IPS DF 4.7 (cell line): Measurements from ENCODE around the gene LCP2.

ENCODE experiments used
- DNase-seq: peaks from one replicate; pipeline ENCODE4 v3.0.0-alpha.2; 2013; ENCODE audit warnings: low spot score; ENCODE audit errors: extremely low read depth

Gene LCP2

DNA sequence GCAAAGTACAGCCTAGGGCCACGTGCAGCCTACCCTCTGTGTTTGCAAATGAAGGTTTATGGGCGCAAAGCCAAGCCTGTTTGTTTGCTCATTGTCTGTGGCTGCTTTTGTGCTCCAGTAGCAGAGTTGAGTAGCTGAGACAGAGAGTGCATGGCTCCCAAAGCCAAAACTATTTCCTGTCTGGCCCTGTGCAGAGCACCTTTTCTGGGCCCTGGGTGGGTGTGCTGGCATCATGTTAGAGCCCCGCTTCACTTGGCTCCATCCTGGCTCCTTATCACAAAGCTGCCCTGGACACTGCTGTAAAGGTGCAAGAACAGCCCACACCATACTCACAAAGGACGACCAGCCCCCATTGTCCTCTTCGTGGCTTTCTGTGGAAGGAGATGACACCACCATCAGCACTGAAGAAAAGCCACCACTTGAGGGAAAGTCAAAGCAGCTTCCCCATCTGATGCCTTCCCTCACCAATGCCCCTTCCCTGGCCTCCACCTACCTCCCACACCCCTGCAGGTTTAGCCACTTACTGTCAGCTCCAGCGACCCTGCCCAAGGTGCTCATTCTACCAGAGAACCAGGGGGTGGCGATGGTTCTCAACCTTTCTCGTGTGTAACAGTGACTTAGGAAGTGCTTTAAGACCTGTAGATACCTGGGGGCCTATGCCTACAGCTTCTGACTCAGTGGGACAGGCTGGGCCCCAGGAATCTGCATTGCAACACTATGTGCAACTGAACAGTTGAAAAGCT is 23.4 kb downstream of the LCP2 start:
- DNase-seq, result no peak

- DNase-seq, result no peak
Observed at GRCh38 chr5:170270293-170271069, 27.1 kb downstream of the LCP2 start.

DNA sequence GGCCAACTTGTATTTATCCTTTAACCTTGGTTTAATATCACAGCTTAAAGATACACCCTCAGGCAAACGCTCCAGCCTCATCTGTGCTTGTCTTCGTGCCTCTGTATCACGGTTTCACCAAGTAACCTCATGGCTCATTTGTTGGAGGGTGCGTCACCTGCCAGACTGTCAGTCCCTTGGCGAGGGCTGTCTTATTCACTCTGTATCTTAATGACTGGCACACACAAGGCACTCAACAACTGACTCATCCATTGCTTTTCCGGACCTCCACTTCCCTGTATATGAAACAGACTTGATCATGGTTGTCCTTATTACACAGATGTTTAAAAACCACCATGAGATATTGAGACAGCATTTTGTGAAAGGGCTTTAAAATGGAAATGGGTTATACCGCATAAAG is 28.0 kb downstream of the LCP2 start:
- no peak for DNase-seq

DNA sequence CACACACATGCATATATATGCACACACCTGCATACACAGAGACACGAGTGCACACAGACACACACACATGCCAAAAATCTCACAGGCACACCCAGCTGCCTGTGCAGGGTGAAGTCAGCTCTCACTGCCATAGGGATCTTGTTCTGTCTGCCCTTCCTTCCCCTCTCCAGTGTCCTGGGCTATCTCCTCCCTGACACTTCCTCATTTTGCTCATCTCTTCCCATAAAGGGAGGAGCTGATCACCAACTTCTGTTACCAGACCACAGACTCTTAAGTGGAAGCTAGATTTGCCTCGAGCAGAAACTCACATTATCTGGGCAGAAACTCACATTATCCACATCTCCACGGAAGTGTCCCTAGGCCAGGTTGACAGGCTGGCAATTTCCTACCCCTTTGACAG is 28.7 kb downstream of the LCP2 start:
- no peak for DNase-seq

- no peak for DNase-seq
Observed at GRCh38 chr5:170268153-170268689, 29.4 kb downstream of the LCP2 start.

DNA sequence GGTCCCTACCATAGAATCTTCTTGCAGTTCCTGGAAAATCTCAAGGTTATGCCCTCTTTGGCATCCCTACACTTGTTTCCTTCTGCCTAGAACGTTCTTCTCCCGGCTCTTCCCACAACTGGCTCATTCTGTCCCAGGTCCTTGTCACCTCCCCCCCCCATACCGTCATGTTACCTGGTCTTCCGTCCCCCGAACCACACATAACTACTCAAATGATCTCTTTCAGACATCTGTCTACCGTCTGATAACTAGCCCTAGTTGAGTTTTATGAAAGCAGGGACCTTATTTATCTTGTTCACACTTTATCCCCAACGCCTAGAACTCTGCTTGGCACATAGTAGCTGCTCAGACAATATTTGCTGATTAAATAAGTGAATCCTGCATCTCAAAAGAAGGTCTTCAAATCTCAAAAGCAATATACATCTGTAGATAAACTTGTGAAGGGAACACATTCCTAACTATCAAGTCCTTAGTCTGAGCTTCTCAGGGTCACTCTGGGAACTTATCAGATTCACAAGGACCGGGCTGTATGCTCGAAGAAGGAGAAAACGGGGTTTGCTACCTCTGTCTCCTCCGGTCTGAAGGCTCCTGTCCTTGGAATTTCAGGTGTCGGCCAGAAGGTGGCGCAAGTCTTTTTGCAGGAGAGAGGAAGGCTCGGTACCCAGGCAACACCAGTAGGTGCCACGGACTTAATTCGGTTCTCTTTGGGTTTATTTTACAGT is 30.0 kb downstream of the LCP2 start:
- no peak for DNase-seq

GRCh38 chr5:170266570-170267381 is 30.8 kb downstream of the LCP2 start:
- DNase-seq, result no peak

DNA sequence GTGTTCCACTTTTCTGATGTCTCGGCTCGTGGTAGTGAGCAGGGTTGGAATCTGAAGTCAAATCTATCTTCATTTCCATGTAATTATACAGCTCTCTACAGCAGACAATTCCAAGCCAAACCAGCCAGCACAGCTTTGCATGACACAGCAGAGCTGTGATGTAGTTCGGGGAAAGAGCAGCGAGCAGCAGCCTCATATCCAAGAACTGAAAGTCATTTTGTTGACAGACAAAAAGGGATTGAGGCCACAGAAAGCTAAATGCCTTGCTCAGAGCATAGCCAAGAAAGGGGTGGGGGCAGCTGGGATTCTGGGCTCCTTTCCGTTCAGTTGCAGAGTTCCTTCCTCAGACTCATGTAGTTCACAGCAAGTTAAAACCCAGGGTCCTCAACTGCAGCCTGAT is 32.1 kb downstream of the LCP2 start:
- no peak for DNase-seq

DNA sequence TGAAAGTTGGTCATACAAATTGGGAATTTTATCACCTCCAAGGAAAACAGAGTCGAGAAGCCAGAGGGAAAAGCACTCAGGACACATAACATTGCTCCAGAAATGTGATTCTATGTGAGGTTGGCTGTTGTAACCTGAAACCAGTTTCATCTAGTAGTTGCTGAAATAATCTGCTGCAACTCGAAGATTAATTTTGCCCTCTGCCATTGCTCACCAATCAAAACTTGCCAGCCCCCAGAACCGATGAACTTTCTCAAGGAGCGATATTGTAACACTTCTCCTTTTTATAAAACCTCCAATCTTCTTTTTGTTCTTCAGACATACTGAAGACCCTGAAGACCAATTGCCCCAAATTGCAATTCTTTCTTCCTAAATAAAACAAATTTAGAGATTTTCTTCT is 33.7 kb downstream of the LCP2 start:
- DNase-seq, result no peak

DNA sequence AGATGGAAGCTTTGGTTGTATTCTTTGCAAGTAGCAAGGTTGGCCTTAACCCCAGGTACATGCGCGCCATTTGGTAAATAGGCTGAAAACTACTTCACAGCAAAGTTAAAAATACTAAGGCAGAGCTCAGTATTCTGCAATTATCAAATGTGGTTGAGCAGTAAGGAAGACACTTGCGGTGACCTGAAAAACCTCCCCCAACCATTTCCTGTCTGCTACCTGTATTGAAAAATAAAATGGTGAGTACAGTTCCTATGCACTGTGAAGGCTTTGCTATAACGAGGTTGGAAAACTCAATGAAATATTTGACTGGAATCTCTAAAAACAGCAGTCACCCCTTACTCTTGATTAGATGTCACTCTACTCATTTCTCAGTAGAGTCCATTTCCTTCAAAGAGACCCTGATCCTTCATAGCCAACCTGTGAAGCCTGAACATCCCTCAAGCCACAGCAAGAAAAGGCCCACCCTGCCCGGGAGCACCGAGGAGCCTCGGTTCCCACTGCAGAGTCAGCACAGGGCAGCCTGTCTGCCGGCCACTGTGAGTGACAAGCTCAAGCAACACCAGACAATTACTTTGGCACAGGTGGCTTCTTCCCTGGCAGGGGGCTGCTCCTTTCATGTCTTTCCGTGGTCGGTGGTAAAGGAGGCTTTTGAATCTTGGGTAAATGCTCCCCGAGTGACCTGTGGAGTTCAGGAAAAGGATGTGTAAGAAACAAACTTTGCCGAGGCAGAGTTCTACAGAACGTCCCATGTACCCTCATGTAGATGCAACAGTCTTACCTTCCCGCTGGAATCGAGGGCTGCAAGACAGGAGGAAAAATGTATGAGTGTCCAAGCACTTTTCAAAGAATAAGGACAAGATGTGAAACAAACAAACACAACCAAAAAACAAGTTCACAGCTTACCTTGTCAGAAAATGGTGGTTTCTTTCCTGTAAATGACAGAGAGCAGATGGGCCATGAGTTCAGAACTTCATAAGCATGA is 35.2 kb downstream of the LCP2 start:
- DNase-seq, result no peak

GRCh38 chr5:170261528-170262043 is 36.0 kb downstream of the LCP2 start:
- DNase-seq, result no peak

DNA sequence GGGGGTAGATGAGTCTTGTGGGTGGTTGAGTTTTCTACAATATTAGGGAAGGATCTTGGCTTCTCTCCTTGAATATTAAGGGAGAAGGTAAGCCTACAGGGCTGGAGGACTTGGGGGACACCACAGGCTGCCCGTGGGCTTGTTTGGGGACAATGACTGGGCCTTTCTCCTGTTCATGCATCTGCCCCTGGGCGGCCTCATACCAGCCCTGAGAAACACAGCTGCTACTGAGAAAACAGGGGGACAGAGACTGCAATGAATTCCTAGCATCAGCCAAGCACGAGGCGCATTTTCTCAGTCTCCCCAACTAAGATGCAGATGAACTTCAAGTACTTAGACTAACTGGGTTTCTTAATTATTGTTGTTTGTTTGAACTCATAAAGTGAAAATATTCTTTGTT is 40.2 kb downstream of the LCP2 start:
- no peak for DNase-seq

- no peak for DNase-seq
Observed at GRCh38 chr5:170256571-170256970, 41.0 kb downstream of the LCP2 start.

DNA sequence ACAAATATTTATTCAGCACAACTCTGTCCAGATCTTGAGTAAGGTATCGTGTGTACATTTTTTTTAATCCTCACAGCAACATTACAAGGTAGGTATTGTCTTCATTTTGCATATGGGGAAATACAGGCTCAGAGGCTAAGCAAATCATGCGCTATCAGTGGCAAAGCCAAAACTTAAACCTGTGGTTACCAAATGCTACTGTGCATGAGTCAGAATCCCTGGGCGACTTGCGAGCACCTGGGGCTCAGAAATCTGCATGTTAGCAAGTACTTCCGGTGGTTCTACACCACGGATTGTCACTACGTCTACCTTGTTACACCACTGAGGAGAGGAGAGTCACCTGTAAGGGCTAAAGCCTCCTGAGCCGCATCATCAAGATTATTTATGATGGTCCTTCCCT is 43.5 kb downstream of the LCP2 start:
- DNase-seq, result no peak

- DNase-seq, result no peak
Observed at GRCh38 chr5:170252720-170253350, 44.7 kb downstream of the LCP2 start.

DNA sequence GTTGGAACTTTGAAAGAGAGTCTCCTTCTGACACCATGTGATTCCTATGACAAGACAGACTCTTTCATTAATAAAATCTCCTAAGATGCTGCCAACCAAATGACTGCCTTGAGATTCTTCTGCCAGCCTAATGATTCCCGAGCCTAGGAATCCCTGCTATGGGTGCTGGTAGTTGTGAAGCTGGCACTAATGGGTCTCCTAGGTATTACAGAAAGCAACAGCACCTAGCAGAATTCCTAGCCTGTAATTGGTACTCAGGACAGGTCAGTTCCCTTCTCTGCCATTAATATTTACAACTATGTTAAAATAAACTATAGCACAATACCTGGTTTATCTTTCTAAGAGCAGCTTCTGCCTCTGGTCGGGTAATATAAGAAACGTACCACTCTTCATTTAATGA is 45.5 kb downstream of the LCP2 start:
- no peak for DNase-seq

DNA sequence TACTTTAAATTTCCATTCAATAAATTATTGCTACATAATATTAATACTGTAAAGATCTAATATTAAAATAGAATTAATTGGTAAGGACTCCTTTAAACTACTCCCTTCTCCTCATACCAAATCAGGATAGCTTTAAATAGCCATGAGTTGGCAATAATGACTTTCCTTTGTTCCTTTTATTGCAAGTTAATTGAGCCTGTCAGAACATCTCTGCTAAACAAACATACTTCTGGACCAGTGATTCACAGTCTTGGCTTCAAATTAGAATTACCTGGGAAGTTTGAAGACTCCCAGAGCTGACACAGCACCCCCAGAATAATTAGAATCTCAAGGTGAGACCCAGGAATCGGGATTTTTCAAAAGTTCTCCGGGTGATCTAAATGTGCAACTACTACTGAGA is 46.1 kb downstream of the LCP2 start:
- no peak for DNase-seq

- DNase-seq, result no peak
Observed at GRCh38 chr5:170250810-170251317, 46.7 kb downstream of the LCP2 start.

GRCh38 chr5:170249355-170249754 is 48.2 kb downstream of the LCP2 start:
- no peak for DNase-seq
